Endothelial cell of umbilical vein (primary cell): ENCODE measurements around the gene PRKCZ. TPM values are rescaled to one million over a fixed set of nuclear protein-coding genes. Genes with fewer than 3 reads are reported as not detected.

Source experiments
- BruUV-seq: library from RNA; stranded (reverse); fragments of 400-500 nt; replicated peaks from 2 replicates; lab custom pipeline; 2021; lab: Mats Ljungman, UMichigan
- CTCF ChIA-PET: fragments of 300-600, 350-600 bp; sonication (Branson Sonifier 250); formaldehyde crosslinking; loops from one replicate; lab custom pipeline; 2021; ENCODE audit warnings: antibody characterized with exemption, inconsistent platforms; lab: Charles Lee
- POLR2A ChIA-PET: fragments of 300-600, 350-600 bp; sonication (Branson Sonifier 250); formaldehyde crosslinking; loops from one replicate; lab custom pipeline; 2021; ENCODE audit warnings: antibody characterized with exemption, inconsistent platforms; lab: Charles Lee
- DNase-seq: peaks from one replicate; pipeline ENCODE4 v3.0.0-alpha.2; 2011; ENCODE audit warnings: low read depth, low spot score
- FAIRE-seq: peaks from 2 replicates; lab custom pipeline; 2011; peaks lifted over from hg19 to GRCh38; lab: Jason Lieb, UNC
- H2AFZ ChIP-seq: 2 replicates; pipeline ENCODE4 v1.6.0; 2012; ENCODE audit warnings: low read depth, low read length, control low read depth, inconsistent platforms
- H3K27ac ChIP-seq: 2 replicates; pipeline ENCODE4 v1.5.1; 2011; ENCODE audit warnings: low read depth, mild to moderate bottlenecking, control low read depth, low read length, moderate library complexity; ENCODE audit not compliant: insufficient read depth
- H3K27me3 ChIP-seq, 2 experiments: 2 replicates each; pipeline versions ENCODE4 v1.6.0 to v1.6.1; 2011; ENCODE audit warnings: low read length in 2 of 2, mixed read lengths in 1 of 2; ENCODE audit not compliant: control insufficient read depth in 2 of 2, insufficient read depth in 2 of 2
- H3K36me3 ChIP-seq, 2 experiments: 2 replicates in 1 of 2; 3 replicates in 1 of 2; pipeline ENCODE4 v1.5.1; 2011; ENCODE audit warnings: low read length in 2 of 2, mild to moderate bottlenecking in 1 of 2, moderate library complexity in 1 of 2; ENCODE audit not compliant: control insufficient read depth in 2 of 2, insufficient read depth in 2 of 2; ENCODE audit errors: extremely low read depth in 1 of 2
- H3K4me1 ChIP-seq: 3 replicates; pipeline ENCODE4 v1.5.1; 2011; ENCODE audit warnings: mild to moderate bottlenecking, low read length; ENCODE audit not compliant: control insufficient read depth, insufficient read depth; ENCODE audit errors: extremely low read depth
- H3K4me2 ChIP-seq: 2 replicates; pipeline ENCODE4 v1.6.1; 2011; ENCODE audit warnings: low read length, control low read depth, mixed read lengths; ENCODE audit not compliant: insufficient read depth
- H3K4me3 ChIP-seq, 3 experiments: fragments of 200-600 bp in 1 of 3; sonication (generic), shearing (Covaris generic) in 1 of 3; replicated peaks in 1 of 3; 2 replicates each; pipeline ENCODE4 v1.5.1; 2011 to 2016; ENCODE audit warnings: control low read depth in 3 of 3, low read length in 3 of 3, mild to moderate bottlenecking in 2 of 3, inconsistent platforms in 1 of 3, low read depth in 1 of 3, moderate library complexity in 1 of 3; ENCODE audit not compliant: insufficient read depth in 1 of 3
- H3K79me2 ChIP-seq: 2 replicates; pipeline ENCODE4 v1.6.0; 2012; ENCODE audit warnings: low read length, inconsistent platforms; ENCODE audit not compliant: control insufficient read depth, insufficient read depth
- H3K9ac ChIP-seq: replicated peaks from 2 replicates; pipeline ENCODE3; 2011; ENCODE audit warnings: low read length, control low read depth; ENCODE audit not compliant: insufficient read depth; ENCODE audit errors: extremely low read depth
- H3K9me1 ChIP-seq: replicated peaks from 3 replicates; pipeline ENCODE4 v1.6.0; 2011; ENCODE audit warnings: mild to moderate bottlenecking, low read length; ENCODE audit not compliant: control insufficient read depth, insufficient read depth; ENCODE audit errors: extremely low read depth
- H3K9me3 ChIP-seq: replicated peaks from 2 replicates; pipeline ENCODE4 v1.5.1; 2012; ENCODE audit warnings: low read length, inconsistent platforms; ENCODE audit not compliant: control insufficient read depth, insufficient read depth
- H4K20me1 ChIP-seq: replicated peaks from 2 replicates; pipeline ENCODE3; 2011; ENCODE audit warnings: mild to moderate bottlenecking, low read length; ENCODE audit not compliant: control insufficient read depth, insufficient read depth; ENCODE audit errors: extremely low read depth
- CTCF ChIP-seq, 2 donors: IDR thresholded peaks; 1 replicate in 1 of 2; 2 replicates in 1 of 2; pipeline ENCODE4 v1.5.1; 2011; ENCODE audit warnings: low read length in 2 of 2, mild to moderate bottlenecking in 2 of 2, moderate library complexity in 2 of 2, control low read depth in 1 of 2, inconsistent platforms in 1 of 2, low read depth in 1 of 2; ENCODE audit not compliant: insufficient read depth in 1 of 2; ENCODE audit errors: extremely low read depth in 1 of 2
- EZH2 ChIP-seq: IDR thresholded peaks from 2 replicates; pipeline ENCODE4 v1.6.1; 2012; ENCODE audit warnings: borderline replicate concordance, low read depth, mild to moderate bottlenecking, moderate library complexity, low read length, inconsistent platforms; ENCODE audit not compliant: severe bottlenecking
- FOS ChIP-seq: IDR thresholded peaks from 2 replicates; pipeline ENCODE4 v1.6.1; 2011; ENCODE audit warnings: mild to moderate bottlenecking, low read length, moderate library complexity, borderline replicate concordance; ENCODE audit not compliant: insufficient read depth
- GATA2 ChIP-seq: IDR thresholded peaks from 2 replicates; pipeline ENCODE4 v1.7.0; 2011; ENCODE audit warnings: low read depth, mild to moderate bottlenecking, moderate library complexity, mixed read lengths, low read length; ENCODE audit not compliant: insufficient read length, insufficient read depth
- JUN ChIP-seq: IDR thresholded peaks from 2 replicates; pipeline ENCODE4 v1.6.1; 2011; ENCODE audit warnings: borderline replicate concordance, low read depth; ENCODE audit not compliant: insufficient read length, insufficient read depth
- MAX ChIP-seq: IDR thresholded peaks from 2 replicates; pipeline ENCODE4 v1.6.1; 2011; ENCODE audit not compliant: insufficient read depth, insufficient read length
- MYC ChIP-seq: IDR thresholded peaks from one replicate; pipeline ENCODE4 v1.6.1; 2011; ENCODE audit warnings: mild to moderate bottlenecking, low read depth, low read length
- POLR2A ChIP-seq: IDR thresholded peaks from 2 replicates; pipeline ENCODE4 v1.6.1; 2012; ENCODE audit warnings: low read depth, mild to moderate bottlenecking, control low read depth, low read length
- POLR2AphosphoS5 ChIP-seq: IDR thresholded peaks from 2 replicates; pipeline ENCODE4 v1.6.1; 2012; ENCODE audit warnings: low read depth, mild to moderate bottlenecking, control low read depth, low read length, moderate library complexity; ENCODE audit not compliant: insufficient read depth
- dilution Hi-C: fragments of 300-500 bp; cut with MboI; formaldehyde crosslinking; loops from one replicate; pipeline ENCODE4 v1.15.0; 2019; ENCODE audit warnings: low sequenced_read_pairs; ENCODE audit not compliant: extremely low pct_ligation_motif_present
- intact Hi-C: fragments of 100-400 bp; cut with micrococcal nuclease; formaldehyde crosslinking; loops from one replicate; pipeline ENCODE4 v1.10.0; 2022
- polyA plus RNA-seq, 4 experiments: library from polyadenylated mRNA; depleted of rRNA in 3 of 4; stranded (reverse) in 3 of 4; unstranded in 1 of 4; fragments of >200 nt; gene quantifications; 2 replicates each; pipeline versions ENCODE4 v1.2.1 to v1.2.3, GENCODE V29; 2011 to 2012; ENCODE audit warnings: missing spikeins in 1 of 4
- total RNA-seq: library from RNA; stranded (reverse); gene quantifications from 2 replicates; pipeline ENCODE4 v1.2.3, GENCODE V29; 2021

PRKCZ gene
- total and polyA plus RNA-seq, 2 donors (not counting 3 experiments of a cell fraction or from before 2014, with no cell fraction given): 0.22 to 1.7 TPM

- Histone ChIP-seq H3K4me2 (no peak overlapping the region), H3K27ac (no peak overlapping the region), H3K4me1 (no peaks in the 10 kb centered on the region), H3K9ac (no peak overlapping the region), H3K9me3 (no peaks in the 10 kb centered on the region), H3K4me3 (no peak overlapping the region), H3K36me3 (no peaks in the 10 kb centered on the region), H4K20me1 (no peaks in the 10 kb centered on the region), H3K27me3 (no peaks in the 10 kb centered on the region), H3K9me1 (no peaks in the 10 kb centered on the region), H3K79me2 (no peaks in the 10 kb centered on the region), H2AFZ (no peak overlapping the region)
- no peak for TF ChIP-seq POLR2AphosphoS5
- dilution Hi-C loops (no loop called here), intact Hi-C loops (no loop called here)
- no peak for DNase-seq
- BruUV-seq: no TSS peak
- no peak for FAIRE-seq
- CTCF ChIA-PET: no interaction called here
- POLR2A ChIA-PET: no interaction called here
These were observed 50.5 kb downstream of the PRKCZ start for GRCh38 chr1:2100780-2101108.

GRCh38 chr1:2101531-2101930 is 51.3 kb downstream of the PRKCZ start:
- intact Hi-C loops (no loop called here), dilution Hi-C loops (no loop called here)
- Histone ChIP-seq H3K36me3 (no peaks in the 10 kb centered on the region), H3K9me3 (no peaks in the 10 kb centered on the region), H3K4me1 (no peaks in the 10 kb centered on the region), H3K4me3 (no peak overlapping the region), H3K4me2 (no peak overlapping the region), H2AFZ (no peak overlapping the region), H3K79me2 (no peaks in the 10 kb centered on the region), H3K9me1 (no peaks in the 10 kb centered on the region), H3K27ac (no peak overlapping the region), H3K9ac (no peak overlapping the region), H3K27me3 (no peaks in the 10 kb centered on the region), H4K20me1 (no peaks in the 10 kb centered on the region)
- POLR2A ChIA-PET: no interaction called here
- no TSS peak for BruUV-seq
- DNase-seq (no peak), FAIRE-seq (no peak)
- CTCF ChIA-PET: no interaction called here
- TF ChIP-seq GATA2 (no peak), JUN (no peak), CTCF (IDR thresholded peaks at IDR 0.05; ENCODE audit: extremely low read depth in 1 of 2, insufficient read depth in 1 of 2, low read depth in 1 of 2, low read length in 2 of 2) (no peak), POLR2AphosphoS5 (no peak), EZH2 (no peak), MYC (no peak), MAX (no peak), FOS (no peak), POLR2A (no peak)
